GM12891 (cell line): ENCODE measurements around the gene BAIAP3.

Experiments used
- POLR2A ChIP-seq: IDR thresholded peaks from 2 replicates; pipeline ENCODE4 v1.6.1; 2011; ENCODE audit warnings: low read depth, low read length, control low read depth
- POLR2AphosphoS5 ChIP-seq: IDR thresholded peaks from 2 replicates; pipeline ENCODE4 v1.6.1; 2011; ENCODE audit warnings: low read depth, low read length, control low read depth

GRCh38 chr16:1313721-1314369, 19.6 kb upstream of the BAIAP3 start:
- no peak for TF ChIP-seq POLR2AphosphoS5
- TF ChIP-seq POLR2A, result 0 out of 2 replicates have a peak, but pooled peaks have one; percentile 18
